Neural progenitor cell (in vitro differentiated cells): ENCODE data around the gene SRXN1. TPM values are rescaled to one million over a fixed set of nuclear protein-coding genes. Genes with fewer than 3 reads are reported as not detected.

ENCODE experiments used
- DNase-seq: peaks from one replicate; pipeline ENCODE4 v3.0.0-alpha.2; 2016; ENCODE audit warnings: low spot score
- H2AFZ ChIP-seq: fragments of 200-600 bp; sonication (generic); replicated peaks from 2 replicates; pipeline ENCODE4 v1.6.1; 2016; ENCODE audit warnings: antibody characterized with exemption
- H3F3A ChIP-seq: fragments of 200-600 bp; sonication (generic); 2 replicates; pipeline ENCODE4 v1.6.1; 2016; ENCODE audit warnings: antibody characterized with exemption, low read depth
- H3K27ac ChIP-seq: fragments of 200-600 bp; sonication (generic); 2 replicates; pipeline ENCODE4 v1.5.1; 2016; ENCODE audit warnings: mild to moderate bottlenecking
- H3K27me3 ChIP-seq: fragments of 200-600 bp; sonication (generic); 2 replicates; pipeline ENCODE4 v1.6.1; 2016; ENCODE audit warnings: mild to moderate bottlenecking, moderate library complexity
- H3K36me3 ChIP-seq: fragments of 200-600 bp; sonication (generic); 2 replicates; pipeline ENCODE4 v1.5.1; 2016
- H3K4me1 ChIP-seq: fragments of 200-600 bp; sonication (generic); 2 replicates; pipeline ENCODE4 v1.6.1; 2016; ENCODE audit warnings: mixed run types
- H3K4me2 ChIP-seq: fragments of 200-600 bp; sonication (generic); 2 replicates; pipeline ENCODE4 v1.6.1; 2016
- H3K4me3 ChIP-seq: fragments of 200-600 bp; sonication (generic); 2 replicates; pipeline ENCODE4 v1.5.1; 2016
- H3K79me2 ChIP-seq: fragments of 200-600 bp; sonication (generic); 2 replicates; pipeline ENCODE4 v1.6.1; 2016; ENCODE audit warnings: low read depth
- H3K9ac ChIP-seq: fragments of 200-600 bp; sonication (generic); 2 replicates; pipeline ENCODE4 v1.6.1; 2016
- H3K9me3 ChIP-seq: fragments of 200-600 bp; sonication (generic); 2 replicates; pipeline ENCODE4 v1.5.1; 2016; ENCODE audit warnings: low read depth
- H4K20me1 ChIP-seq: fragments of 200-600 bp; sonication (generic); 2 replicates; pipeline ENCODE4 v1.6.1; 2016; ENCODE audit warnings: low read depth
- H3K27ac Mint-ChIP-seq: 3 replicates; pipeline ENCODE4 v1.8.0; 2021; ENCODE audit warnings: mixed read lengths
- H3K27me3 Mint-ChIP-seq: 2 replicates; pipeline ENCODE4 v1.8.0; 2022; ENCODE audit warnings: low read depth, mild to moderate bottlenecking, inconsistent platforms, moderate library complexity, mixed read lengths; ENCODE audit not compliant: insufficient read depth
- H3K36me3 Mint-ChIP-seq: 3 replicates; pipeline ENCODE4 v1.8.0; 2021; ENCODE audit warnings: mixed read lengths
- H3K4me1 Mint-ChIP-seq: 3 replicates; pipeline ENCODE4 v1.8.0; 2021; ENCODE audit warnings: mixed read lengths
- H3K4me3 Mint-ChIP-seq: 3 replicates; pipeline ENCODE4 v1.8.0; 2021; ENCODE audit warnings: mild to moderate bottlenecking, moderate library complexity, mixed read lengths
- H3K9me3 Mint-ChIP-seq: 3 replicates; pipeline ENCODE4 v1.8.0; 2020; ENCODE audit warnings: mixed read lengths
- EZH2 ChIP-seq: fragments of 200-600 bp; sonication (generic); IDR thresholded peaks from 2 replicates; pipeline ENCODE4 v1.6.1; 2017; ENCODE audit warnings: antibody characterized with exemption, mild to moderate bottlenecking, moderate library complexity
- EZH2phosphoT487 ChIP-seq: fragments of 200-600 bp; sonication (generic); IDR thresholded peaks from 2 replicates; pipeline ENCODE4 v1.6.1; 2017; ENCODE audit warnings: antibody characterized with exemption
- total RNA-seq: library from RNA; depleted of rRNA; stranded (reverse); fragments of >200 nt; gene quantifications from 2 replicates; pipeline ENCODE4 v1.2.3, GENCODE V29; 2015; ENCODE audit warnings: low replicate concordance
- TF ChIP-seq, protein P1 (sequence below): fragments of 200-600 bp; sonication (generic); IDR thresholded peaks from 2 replicates; pipeline ENCODE4 v1.5.1; 2017; ENCODE audit warnings: antibody characterized with exemption, mild to moderate bottlenecking

Gene SRXN1
- total RNA-seq, 1 donor from 2014 or later, result 6.8 TPM

GRCh38 chr20:611843-612185 lies 41.2 kb downstream of the SRXN1 start:
- Histone ChIP-seq H3K4me1 (no peaks in the 10 kb centered on the region), H3K4me2 (no peak overlapping the region), H3K4me3 (no peak overlapping the region), H4K20me1 (peaks cover 22% of the 10 kb centered on the region), H3K27ac (no peak overlapping the region), H3K27me3 (peaks cover 67% of the 10 kb centered on the region), H2AFZ (no peak overlapping the region), H3F3A (peaks cover 18% of the 10 kb centered on the region), H3K36me3 (no peaks in the 10 kb centered on the region), H3K79me2 (no peaks in the 10 kb centered on the region), H3K9me3 (no peaks in the 10 kb centered on the region), H3K9ac (no peak overlapping the region)
- H3K27ac Mint-ChIP-seq, result no peak overlapping the region
- H3K36me3 Mint-ChIP-seq, result no peaks in the 10 kb centered on the region
- TF ChIP-seq EZH2phosphoT487 (no peak), EZH2 (no peak)
- TF ChIP-seq, protein P1, sequence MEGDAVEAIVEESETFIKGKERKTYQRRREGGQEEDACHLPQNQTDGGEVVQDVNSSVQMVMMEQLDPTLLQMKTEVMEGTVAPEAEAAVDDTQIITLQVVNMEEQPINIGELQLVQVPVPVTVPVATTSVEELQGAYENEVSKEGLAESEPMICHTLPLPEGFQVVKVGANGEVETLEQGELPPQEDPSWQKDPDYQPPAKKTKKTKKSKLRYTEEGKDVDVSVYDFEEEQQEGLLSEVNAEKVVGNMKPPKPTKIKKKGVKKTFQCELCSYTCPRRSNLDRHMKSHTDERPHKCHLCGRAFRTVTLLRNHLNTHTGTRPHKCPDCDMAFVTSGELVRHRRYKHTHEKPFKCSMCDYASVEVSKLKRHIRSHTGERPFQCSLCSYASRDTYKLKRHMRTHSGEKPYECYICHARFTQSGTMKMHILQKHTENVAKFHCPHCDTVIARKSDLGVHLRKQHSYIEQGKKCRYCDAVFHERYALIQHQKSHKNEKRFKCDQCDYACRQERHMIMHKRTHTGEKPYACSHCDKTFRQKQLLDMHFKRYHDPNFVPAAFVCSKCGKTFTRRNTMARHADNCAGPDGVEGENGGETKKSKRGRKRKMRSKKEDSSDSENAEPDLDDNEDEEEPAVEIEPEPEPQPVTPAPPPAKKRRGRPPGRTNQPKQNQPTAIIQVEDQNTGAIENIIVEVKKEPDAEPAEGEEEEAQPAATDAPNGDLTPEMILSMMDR, result no peak
- H3K9me3 Mint-ChIP-seq, result peaks cover 2% of the 10 kb centered on the region
- H3K4me1 Mint-ChIP-seq, result peaks cover 11% of the 10 kb centered on the region
- no peak overlapping the region for H3K4me3 Mint-ChIP-seq
- peak; percentile 34 for DNase-seq
- H3K27me3 Mint-ChIP-seq, result peaks cover 36% of the 10 kb centered on the region

GRCh38 chr20:611047-611842 lies 41.8 kb downstream of the SRXN1 start:
- H3K27ac ChIP-seq, result no peak overlapping the region
- no peaks in the 10 kb centered on the region for H3K4me1 ChIP-seq
- H3K27me3 ChIP-seq, result peaks cover 67% of the 10 kb centered on the region
- no peaks in the 10 kb centered on the region for H3K79me2 ChIP-seq
- no peak overlapping the region for H3K27ac Mint-ChIP-seq
- TF ChIP-seq, protein P1, result no peak
- TF ChIP-seq EZH2 (no peak), EZH2phosphoT487 (no peak)
- no peaks in the 10 kb centered on the region for H3K9me3 Mint-ChIP-seq
- peaks cover 18% of the 10 kb centered on the region for H3F3A ChIP-seq
- no peak overlapping the region for H3K4me3 ChIP-seq
- H3K9me3 ChIP-seq, result no peaks in the 10 kb centered on the region
- H3K36me3 Mint-ChIP-seq, result no peaks in the 10 kb centered on the region
- peak overlapping the region; percentile 78 for H3K4me3 Mint-ChIP-seq
- H2AFZ ChIP-seq, result no peak overlapping the region
- H3K4me1 Mint-ChIP-seq, result peaks cover 11% of the 10 kb centered on the region
- H3K9ac ChIP-seq, result no peak overlapping the region
- no peak overlapping the region for H3K4me2 ChIP-seq
- peaks cover 22% of the 10 kb centered on the region for H4K20me1 ChIP-seq
- peaks cover 34% of the 10 kb centered on the region for H3K27me3 Mint-ChIP-seq
- DNase-seq, result no peak
- H3K36me3 ChIP-seq, result no peaks in the 10 kb centered on the region

DNA sequence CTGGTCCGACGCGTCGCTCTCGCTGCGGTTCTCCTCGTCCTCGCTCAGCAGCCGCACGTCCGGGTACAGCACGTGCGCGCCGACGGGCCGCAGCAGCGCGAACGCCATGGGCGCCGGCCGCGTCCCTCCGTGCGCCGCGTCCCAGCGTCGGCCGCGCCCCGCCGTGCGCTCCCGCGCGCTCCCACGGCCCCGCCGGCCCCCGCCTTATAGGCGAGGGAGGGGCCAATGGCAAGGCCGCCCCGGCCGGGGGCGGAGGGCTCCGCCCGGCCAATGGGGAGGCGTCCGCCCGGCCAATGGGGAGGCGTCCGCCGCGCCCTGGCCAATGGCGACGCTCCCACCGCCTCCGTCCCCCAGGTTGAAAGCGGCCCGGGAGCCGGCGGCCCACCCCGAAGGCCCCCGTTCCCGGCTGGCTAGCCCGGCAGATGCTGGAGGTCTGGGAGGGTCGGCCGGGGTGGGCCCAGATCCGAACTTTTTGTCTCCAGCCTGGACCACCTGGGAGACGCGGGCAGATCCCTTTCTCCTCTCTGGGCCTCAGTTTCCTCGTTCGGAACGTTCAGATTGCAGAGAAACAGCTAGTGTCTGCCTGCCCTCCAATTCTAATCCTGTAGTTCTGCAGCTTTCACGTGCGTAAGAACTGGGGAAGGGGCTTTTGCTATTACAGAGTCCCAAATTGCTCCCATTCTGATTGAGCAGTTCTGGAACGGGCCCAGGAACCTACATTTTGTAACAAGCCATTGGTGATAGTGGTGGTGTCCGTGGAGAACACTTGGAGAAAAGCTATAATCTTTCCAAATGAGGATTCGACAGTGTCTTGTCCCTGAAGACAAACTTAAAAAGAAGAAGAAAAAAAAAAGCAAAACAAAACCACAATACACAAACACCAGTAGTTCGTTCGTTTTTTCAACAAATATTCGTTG lies 42.6 kb downstream of the SRXN1 start, which contains the start of gene TCF15:
TSS of gene TCF15 (minus strand) at position 180 of the 917 bp plus-strand sequence. CDS start at position 108, 72 bp downstream.
- Mint-ChIP-seq H3K27ac (no peak within 1 kb of the TSS), H3K4me1 (peaks cover 11% of the 10 kb centered on the region), H3K9me3 (no peaks in the 10 kb centered on the region), H3K4me3 (peak within 1 kb of the TSS; percentile 78), H3K36me3 (no peaks in the 10 kb centered on the region), H3K27me3 (peaks cover 35% of the 10 kb centered on the region)
- peak within 1 kb of the TSS; percentile 40 for H3K4me3 ChIP-seq
- no peaks in the 10 kb centered on the region for H3K79me2 ChIP-seq
- H3K4me1 ChIP-seq, result no peaks in the 10 kb centered on the region
- no peak within 1 kb of the TSS for H3K27ac ChIP-seq
- H3K9me3 ChIP-seq, result no peaks in the 10 kb centered on the region
- H4K20me1 ChIP-seq, result peaks cover 22% of the 10 kb centered on the region
- peaks cover 18% of the 10 kb centered on the region for H3F3A ChIP-seq
- TF ChIP-seq, protein P1, result no peak
- no peak for TF ChIP-seq EZH2phosphoT487
- peak; percentile 6 for TF ChIP-seq EZH2
- H2AFZ ChIP-seq, result peak within 1 kb of the TSS; percentile 72
- H3K4me2 ChIP-seq, result peak within 1 kb of the TSS; percentile 76
- no peaks in the 10 kb centered on the region for H3K36me3 ChIP-seq
- H3K27me3 ChIP-seq, result peaks cover 67% of the 10 kb centered on the region
- peak; percentile 87 for DNase-seq
- no peak within 1 kb of the TSS for H3K9ac ChIP-seq
